Measurements from ENCODE around the gene GPX5. TPM values are rescaled to one million over a fixed set of nuclear protein-coding genes. Genes with fewer than 3 reads are reported as not detected.

The GPX5 gene
- total RNA-seq, 1 donor from 2014 or later, result not detected

GRCh38 chr6:28553986-28554881 is 28.6 kb downstream of the GPX5 start:
- no peak for DNase-seq (ENCODE audit: low read depth, low spot score)

GRCh38 chr6:28555136-28555535 is 29.5 kb downstream of the GPX5 start:
- DNase-seq (ENCODE audit: low read depth, low spot score), result no peak

- DNase-seq (ENCODE audit: low read depth, low spot score), result no peak
These were observed 32.9 kb downstream of the GPX5 start for GRCh38 chr6:28558629-28559028.

GRCh38 chr6:28563430-28564095 is 37.9 kb downstream of the GPX5 start:
- DNase-seq (ENCODE audit: low read depth, low spot score), result no peak

- no peak for DNase-seq (ENCODE audit: low read depth, low spot score)
These were observed 40.3 kb downstream of the GPX5 start for GRCh38 chr6:28565823-28566526.

GRCh38 chr6:28566527-28567252 is 41.0 kb downstream of the GPX5 start:
- no peak for DNase-seq (ENCODE audit: low read depth, low spot score)

- no peak for DNase-seq (ENCODE audit: low read depth, low spot score)
These were observed 41.8 kb downstream of the GPX5 start for GRCh38 chr6:28567506-28567905.

GRCh38 chr6:28568515-28569108 is 42.9 kb downstream of the GPX5 start:
- DNase-seq (ENCODE audit: low read depth, low spot score), result no peak

- DNase-seq (ENCODE audit: low read depth, low spot score), result no peak
These were observed 44.1 kb downstream of the GPX5 start for GRCh38 chr6:28569748-28570147.

GRCh38 chr6:28580475-28580874 is 54.8 kb downstream of the GPX5 start:
- no peak for DNase-seq (ENCODE audit: low read depth, low spot score)

- no peak for DNase-seq (ENCODE audit: low read depth, low spot score)
These were observed 57.8 kb downstream of the GPX5 start for GRCh38 chr6:28583463-28583862.

Other genes with a start within 250 kb of the GPX5 start
- 7.3 and 10.2 TPM in 2 replicates for gene PGBD1, start 244.3 kb upstream of the GPX5 start, total RNA-seq
- 10.6 and 19.7 TPM in 2 replicates for gene ZSCAN31, start 189.7 kb upstream of the GPX5 start, total RNA-seq
- gene ZKSCAN3, start 175.9 kb upstream of the GPX5 start, total RNA-seq, result 3.4 and 7.5 TPM in 2 replicates
- 3.6 and 6.8 TPM in 2 replicates for gene ZSCAN12, start 126.1 kb upstream of the GPX5 start, total RNA-seq
- gene ZSCAN23, start 82.4 kb upstream of the GPX5 start, total RNA-seq, result 0.07 and 0.14 TPM in 2 replicates
- not detected in 2 replicates for gene GPX6, start 10.1 kb upstream of the GPX5 start, total RNA-seq

Data from pulmonary artery endothelial cell (primary cell).